ENCODE measurements around the gene PPIE. TPM values are rescaled to one million over a fixed set of nuclear protein-coding genes. Genes with fewer than 3 reads are reported as not detected.
A peak's percentile ranks its signal among the peaks of the same experiment; 100 is the strongest.
"Not testable (repeated sequence)": the region's sequence is repeated elsewhere in the genome, so short reads cannot be mapped to it uniquely, and the experiment has no call there.

The PPIE gene
- total and polyA plus RNA-seq, 8 donors = 34.2 to 74.9 (median 68.0) TPM

GRCh38 chr1:39777306-39777705 is 38.6 kb downstream of the PPIE start:
- Histone ChIP-seq H3K4me3 (no peak overlapping the region), H3K27me3 (peaks cover 0 to 3% of the 10 kb centered on the region in 2 donors), H3K36me3 (no peaks in the 10 kb centered on the region), H3K4me1 (no peaks in the 10 kb centered on the region), H3K9me3 (no peaks in the 10 kb centered on the region), H3K27ac (no peak overlapping the region)
- intact Hi-C loops (cut with DNase I) = no loop called here
- no peak for TF ChIP-seq CTCF (IDR thresholded peaks at IDR 0.05)
- ATAC-seq = no peak
- no peak for DNase-seq

- H3K27ac ChIP-seq; H3K4me3 ChIP-seq; intact Hi-C loops (cut with DNase I); H3K4me1 ChIP-seq; ATAC-seq; H3K36me3 ChIP-seq; H3K9me3 ChIP-seq; H3K27me3 ChIP-seq: not testable (repeated sequence)
- DNase-seq = peak in 1 of 4 donors; percentile 73
Measured at GRCh38 chr1:39777896-39778295, 39.2 kb downstream of the PPIE start.

GRCh38 chr1:39778463-39779099 is 39.9 kb downstream of the PPIE start:
- ATAC-seq; H3K9me3 ChIP-seq; DNase-seq; H3K4me1 ChIP-seq; H3K27ac ChIP-seq; H3K36me3 ChIP-seq; intact Hi-C loops (cut with DNase I); H3K4me3 ChIP-seq; H3K27me3 ChIP-seq: not testable (repeated sequence)

GRCh38 chr1:39779137-39779536 is 40.5 kb downstream of the PPIE start:
- no peaks in the 10 kb centered on the region for H3K4me1 ChIP-seq
- H3K27me3 ChIP-seq = peaks cover 0 to 3% of the 10 kb centered on the region in 2 donors
- no peak overlapping the region for H3K4me3 ChIP-seq
- intact Hi-C loops (cut with DNase I) = no loop called here
- DNase-seq (no peak), ATAC-seq (no peak)
- no peaks in the 10 kb centered on the region for H3K36me3 ChIP-seq
- H3K27ac ChIP-seq = no peak overlapping the region
- H3K9me3 ChIP-seq = no peaks in the 10 kb centered on the region
- no peak for TF ChIP-seq CTCF (IDR thresholded peaks at IDR 0.05)

- TF ChIP-seq CTCF (IDR thresholded peaks at IDR 0.05) = no peak
- H3K27ac ChIP-seq = no peak overlapping the region
- no peaks in the 10 kb centered on the region for H3K4me1 ChIP-seq
- no peak for DNase-seq
- no peaks in the 10 kb centered on the region for H3K9me3 ChIP-seq
- peaks cover 0 to 3% of the 10 kb centered on the region in 2 donors for H3K27me3 ChIP-seq
- no peak for ATAC-seq
- no peak overlapping the region for H3K4me3 ChIP-seq
- intact Hi-C loops (cut with DNase I) = no loop called here
- H3K36me3 ChIP-seq = no peaks in the 10 kb centered on the region
Measured at GRCh38 chr1:39779821-39780220, 41.1 kb downstream of the PPIE start.

GRCh38 chr1:39781349-39781715 is 42.6 kb downstream of the PPIE start:
- no peak for TF ChIP-seq CTCF (IDR thresholded peaks at IDR 0.05)
- Histone ChIP-seq H3K27ac (no peak overlapping the region), H3K4me3 (no peak overlapping the region), H3K9me3 (no peaks in the 10 kb centered on the region), H3K27me3 (peaks cover 0 to 3% of the 10 kb centered on the region in 2 donors), H3K4me1 (no peaks in the 10 kb centered on the region), H3K36me3 (no peaks in the 10 kb centered on the region)
- ATAC-seq (no peak), DNase-seq (no peak)
- intact Hi-C loops (cut with DNase I) = no loop called here
